ENCODE data around the gene DZIP3.

DNA sequence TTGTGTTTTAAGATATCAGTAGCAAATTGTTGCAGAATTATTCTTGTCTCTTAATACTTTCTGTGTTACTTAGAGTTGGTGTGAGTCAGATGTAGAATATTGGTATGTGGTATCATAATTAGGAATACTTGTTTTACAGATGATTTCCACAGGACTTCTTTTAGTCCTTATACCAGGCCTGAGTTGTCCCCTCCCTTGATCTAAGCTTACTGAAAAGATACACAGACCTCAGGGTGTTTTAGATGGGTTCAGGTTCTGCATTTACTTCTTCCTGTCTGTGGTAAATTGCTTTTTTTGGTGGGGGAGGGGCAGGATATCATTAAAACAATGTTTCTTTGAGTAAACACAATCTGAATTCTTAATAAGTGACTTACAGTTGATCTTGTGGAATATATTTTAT lies 14.2 kb downstream of the DZIP3 start:
- TF ChIP-seq CTCF (IDR thresholded peaks at IDR 0.05; ENCODE audit: low read length): no peak
- no peak for TF ChIP-seq EZH2phosphoT487 (IDR thresholded peaks at IDR 0.05; ENCODE audit: low read length)
- TF ChIP-seq EZH2 (optimal IDR thresholded peaks at IDR 0.05; ENCODE audit: low read depth, low read length): no peak
